Bronchial epithelial cell (primary cell): Measurements from ENCODE around the gene FOXB2. TPM values are rescaled to one million over a fixed set of nuclear protein-coding genes. Genes with fewer than 3 reads are reported as not detected.

Source experiments
- DNase-seq: peaks from one replicate; pipeline ENCODE4 v3.0.0-alpha.2; 2010; ENCODE audit warnings: low read depth
- FAIRE-seq: peaks from 2 replicates; lab custom pipeline; 2011; peaks lifted over from hg19 to GRCh38; lab: Jason Lieb, UNC
- H3K27me3 ChIP-seq: 2 replicates; pipeline ENCODE4 v1.5.1; 2011; ENCODE audit warnings: low read length; ENCODE audit not compliant: control insufficient read depth, insufficient read depth
- H3K36me3 ChIP-seq: 2 replicates; pipeline ENCODE4 v1.5.1; 2011; ENCODE audit warnings: low read length; ENCODE audit not compliant: control insufficient read depth, insufficient read depth
- H3K4me3 ChIP-seq: 2 replicates; pipeline ENCODE4 v1.5.1; 2011; ENCODE audit warnings: mild to moderate bottlenecking, low read depth, low read length, control low read depth
- total RNA-seq: library from RNA; depleted of rRNA; stranded (reverse); fragments of >200 nt; gene quantifications from 2 replicates; pipeline ENCODE4 v1.2.1, GENCODE V29; 2014
- TF ChIP-seq, protein P1 (sequence below): IDR thresholded peaks from 2 replicates; pipeline ENCODE4 v1.5.1; 2011; ENCODE audit warnings: mild to moderate bottlenecking, moderate library complexity, low read length, control low read depth, inconsistent platforms; ENCODE audit not compliant: insufficient read depth, severe bottlenecking

Gene FOXB2
- total RNA-seq, 1 donor from 2014 or later: not detected

DNA sequence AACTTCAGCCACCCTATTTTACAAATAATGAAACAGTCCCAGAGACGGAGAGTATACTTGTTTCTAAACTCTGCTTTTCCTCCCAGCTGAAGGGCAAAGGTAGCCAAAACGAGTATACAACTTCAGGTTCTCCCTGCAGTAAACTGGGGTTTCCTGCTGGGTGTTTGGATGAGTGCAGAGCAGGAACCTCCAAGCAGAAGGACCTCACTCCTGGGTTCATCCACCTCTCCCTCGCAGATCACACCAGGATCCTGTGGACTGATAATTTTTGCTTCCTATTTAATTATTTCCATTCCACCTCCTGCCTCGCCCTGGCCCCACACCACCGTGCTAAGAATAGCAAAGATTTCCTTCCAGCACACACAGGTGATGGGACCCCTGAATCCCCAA is 2.0 kb upstream of the FOXB2 start:
- TF ChIP-seq, protein P1, sequence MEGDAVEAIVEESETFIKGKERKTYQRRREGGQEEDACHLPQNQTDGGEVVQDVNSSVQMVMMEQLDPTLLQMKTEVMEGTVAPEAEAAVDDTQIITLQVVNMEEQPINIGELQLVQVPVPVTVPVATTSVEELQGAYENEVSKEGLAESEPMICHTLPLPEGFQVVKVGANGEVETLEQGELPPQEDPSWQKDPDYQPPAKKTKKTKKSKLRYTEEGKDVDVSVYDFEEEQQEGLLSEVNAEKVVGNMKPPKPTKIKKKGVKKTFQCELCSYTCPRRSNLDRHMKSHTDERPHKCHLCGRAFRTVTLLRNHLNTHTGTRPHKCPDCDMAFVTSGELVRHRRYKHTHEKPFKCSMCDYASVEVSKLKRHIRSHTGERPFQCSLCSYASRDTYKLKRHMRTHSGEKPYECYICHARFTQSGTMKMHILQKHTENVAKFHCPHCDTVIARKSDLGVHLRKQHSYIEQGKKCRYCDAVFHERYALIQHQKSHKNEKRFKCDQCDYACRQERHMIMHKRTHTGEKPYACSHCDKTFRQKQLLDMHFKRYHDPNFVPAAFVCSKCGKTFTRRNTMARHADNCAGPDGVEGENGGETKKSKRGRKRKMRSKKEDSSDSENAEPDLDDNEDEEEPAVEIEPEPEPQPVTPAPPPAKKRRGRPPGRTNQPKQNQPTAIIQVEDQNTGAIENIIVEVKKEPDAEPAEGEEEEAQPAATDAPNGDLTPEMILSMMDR: no peak
- FAIRE-seq: no peak
- H3K27me3 ChIP-seq: peaks cover 84% of the 10 kb centered on the region

DNA sequence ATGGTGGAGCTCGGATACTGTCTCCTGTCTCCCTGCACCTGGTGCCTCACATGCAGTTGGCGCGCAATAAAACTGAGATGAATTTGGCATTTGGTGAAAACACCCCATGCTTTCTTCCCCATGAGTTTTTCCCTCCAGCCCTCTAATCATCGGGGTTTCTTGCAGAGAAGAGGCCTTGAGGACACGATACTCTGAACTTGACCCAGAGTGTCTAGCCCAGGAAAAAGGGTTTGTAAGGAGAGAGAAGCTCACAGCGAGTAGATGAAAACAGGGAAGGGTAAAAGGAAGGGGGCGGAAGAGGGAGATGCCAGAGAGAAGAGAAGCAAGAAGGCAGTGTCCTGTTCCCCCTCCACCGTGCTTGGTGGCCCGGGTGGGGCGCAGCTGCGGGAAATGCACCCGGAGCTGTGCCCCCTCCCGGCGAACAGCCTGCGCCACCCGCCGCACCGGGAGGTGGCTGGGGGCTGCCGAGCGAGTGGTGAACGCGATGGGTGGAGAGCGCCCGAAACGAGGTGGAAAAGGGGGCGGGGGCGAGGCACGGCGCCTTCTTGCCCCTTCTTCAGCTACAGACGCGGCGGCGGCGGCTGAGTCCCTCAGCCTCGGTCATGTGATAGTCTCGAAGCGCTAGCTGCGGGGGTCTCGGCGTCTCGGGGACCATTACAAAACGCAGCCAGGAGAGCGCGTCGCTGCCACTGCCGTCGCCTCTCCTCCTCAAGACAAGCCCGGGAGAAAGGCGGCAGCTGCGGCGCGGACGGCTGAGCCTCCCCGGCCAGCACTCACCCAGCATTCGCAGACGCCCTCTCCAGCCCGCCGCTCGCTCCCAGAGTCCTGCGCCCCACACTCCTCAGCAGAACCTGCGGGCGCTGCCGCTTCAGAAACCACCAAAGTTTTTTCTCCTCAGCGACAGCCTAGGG is 1.1 kb upstream of the FOXB2 start:
- FAIRE-seq: no peak
- no peak overlapping the region for H3K4me3 ChIP-seq
- peaks cover 91% of the 10 kb centered on the region for H3K27me3 ChIP-seq
- DNase-seq: no peak
- no peaks in the 10 kb centered on the region for H3K36me3 ChIP-seq
- TF ChIP-seq, protein P1: no peak

More for the DNA sequence above, 2.0 kb upstream of the FOXB2 start:
- DNase-seq: no peak
- no peaks in the 10 kb centered on the region for H3K36me3 ChIP-seq
- no peak overlapping the region for H3K4me3 ChIP-seq

DNA sequence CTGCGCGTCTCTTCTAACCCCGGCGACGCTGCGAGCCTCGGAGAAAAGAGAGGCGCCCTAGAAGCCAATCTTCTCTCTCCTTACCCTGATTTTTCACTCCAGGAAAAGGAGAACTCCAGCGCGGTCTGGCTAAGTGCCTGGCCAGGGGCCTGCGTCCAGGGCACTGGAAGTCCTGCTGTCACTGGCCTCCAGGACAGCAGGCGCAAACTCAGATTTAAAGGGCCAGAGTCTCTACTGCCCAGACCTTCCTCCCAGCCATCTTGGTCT is 553 bp upstream of the FOXB2 start:
- no peak overlapping the region for H3K4me3 ChIP-seq
- no peak for DNase-seq
- no peak for FAIRE-seq
- no peaks in the 10 kb centered on the region for H3K36me3 ChIP-seq
- H3K27me3 ChIP-seq: peaks cover 89% of the 10 kb centered on the region
- TF ChIP-seq, protein P1: no peak

DNA sequence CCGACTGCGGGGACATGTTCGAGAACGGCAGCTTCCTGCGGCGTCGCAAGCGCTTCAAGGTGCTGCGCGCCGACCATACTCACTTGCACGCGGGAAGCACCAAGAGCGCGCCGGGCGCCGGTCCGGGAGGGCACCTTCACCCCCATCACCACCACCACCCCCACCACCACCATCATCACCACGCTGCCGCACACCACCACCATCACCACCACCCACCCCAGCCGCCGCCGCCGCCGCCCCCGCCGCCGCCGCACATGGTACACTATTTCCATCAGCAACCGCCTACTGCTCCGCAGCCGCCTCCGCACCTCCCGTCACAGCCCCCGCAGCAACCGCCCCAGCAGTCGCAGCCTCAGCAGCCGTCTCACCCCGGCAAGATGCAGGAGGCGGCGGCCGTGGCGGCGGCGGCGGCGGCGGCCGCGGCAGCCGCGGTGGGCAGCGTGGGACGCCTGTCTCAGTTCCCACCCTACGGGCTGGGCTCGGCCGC is 514 bp downstream of the FOXB2 start:
- no peaks in the 10 kb centered on the region for H3K36me3 ChIP-seq
- peaks cover 79% of the 10 kb centered on the region for H3K27me3 ChIP-seq
- TF ChIP-seq, protein P1: no peak
- H3K4me3 ChIP-seq: no peak overlapping the region
- DNase-seq (no peak), FAIRE-seq (no peak)

DNA sequence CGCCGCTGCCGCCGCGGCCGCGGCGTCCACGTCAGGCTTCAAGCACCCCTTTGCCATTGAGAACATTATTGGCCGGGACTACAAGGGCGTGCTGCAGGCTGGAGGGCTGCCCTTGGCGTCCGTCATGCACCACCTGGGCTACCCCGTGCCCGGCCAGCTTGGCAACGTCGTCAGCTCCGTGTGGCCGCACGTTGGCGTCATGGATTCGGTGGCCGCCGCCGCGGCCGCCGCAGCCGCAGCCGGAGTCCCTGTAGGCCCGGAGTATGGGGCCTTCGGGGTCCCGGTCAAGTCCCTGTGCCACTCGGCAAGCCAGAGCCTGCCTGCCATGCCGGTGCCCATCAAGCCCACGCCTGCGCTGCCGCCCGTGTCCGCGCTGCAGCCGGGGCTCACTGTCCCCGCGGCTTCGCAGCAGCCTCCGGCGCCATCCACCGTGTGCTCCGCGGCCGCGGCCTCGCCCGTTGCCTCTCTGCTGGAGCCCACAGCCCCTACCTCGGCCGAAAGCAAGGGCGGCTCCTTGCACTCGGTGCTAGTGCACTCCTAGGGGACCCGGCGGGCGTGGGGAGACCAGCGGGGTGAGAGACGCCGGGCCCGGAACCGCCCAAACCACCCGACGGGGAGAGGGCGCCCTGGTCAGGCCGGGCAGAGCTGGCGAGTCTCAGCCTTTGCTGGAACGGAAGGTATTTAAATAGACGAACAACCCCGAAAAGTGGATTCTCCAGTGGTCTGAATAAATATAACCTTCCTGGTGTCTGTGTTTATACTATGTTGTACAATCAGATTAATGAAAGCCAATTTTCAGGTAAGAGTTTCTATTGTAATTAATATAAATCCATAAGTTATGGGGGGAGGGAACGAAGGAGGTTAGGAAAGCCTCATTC is 1.2 kb downstream of the FOXB2 start:
- DNase-seq: no peak
- FAIRE-seq: no peak
- TF ChIP-seq, protein P1: no peak
- Histone ChIP-seq H3K27me3 (peaks cover 73% of the 10 kb centered on the region), H3K36me3 (no peaks in the 10 kb centered on the region), H3K4me3 (no peak overlapping the region)
